GM18858 (cell line): ENCODE measurements around the gene GALNTL6.

Experiments
- ATAC-seq: cut with Tn5 transposase; IDR thresholded peaks from one replicate; pipeline ENCODE4 v1.9.1; 2021; ENCODE audit not compliant: unreplicated experiment

The GALNTL6 gene

DNA sequence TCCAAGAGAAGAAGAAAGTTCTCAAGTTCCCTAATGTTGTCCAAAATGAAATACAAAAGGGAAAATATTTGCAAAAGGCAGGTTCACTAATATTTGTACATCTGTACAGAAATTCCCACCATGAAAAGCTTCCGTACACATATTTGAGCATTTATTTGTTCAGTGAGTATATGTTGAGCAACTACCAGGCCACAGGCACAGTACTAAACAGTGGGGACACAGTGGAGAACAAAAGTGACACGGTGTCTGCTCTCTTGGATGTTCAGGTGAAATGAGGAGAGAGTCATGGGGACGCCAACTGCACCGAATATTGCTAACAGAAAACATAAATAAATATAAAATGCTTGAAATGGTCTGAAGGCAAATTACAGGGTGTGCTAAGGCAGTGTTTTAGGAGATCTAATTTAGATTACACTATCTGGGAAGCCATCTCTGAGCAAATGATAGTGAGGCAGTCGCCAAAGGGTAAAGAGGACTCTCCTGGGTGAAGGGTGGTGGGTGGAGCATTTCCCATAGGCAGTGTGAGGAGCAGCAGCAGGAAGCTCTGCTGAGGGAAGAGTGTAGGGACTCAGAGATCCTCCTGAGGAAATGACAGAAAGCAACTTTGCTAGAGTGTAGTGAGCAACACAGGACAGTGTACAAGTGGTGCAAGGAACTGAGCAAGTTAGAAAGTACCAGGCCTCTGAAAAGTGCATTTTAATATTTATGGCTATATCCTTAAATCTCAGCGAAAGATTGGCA, 375.2 kb downstream of the GALNTL6 start:
- no peak for ATAC-seq

DNA sequence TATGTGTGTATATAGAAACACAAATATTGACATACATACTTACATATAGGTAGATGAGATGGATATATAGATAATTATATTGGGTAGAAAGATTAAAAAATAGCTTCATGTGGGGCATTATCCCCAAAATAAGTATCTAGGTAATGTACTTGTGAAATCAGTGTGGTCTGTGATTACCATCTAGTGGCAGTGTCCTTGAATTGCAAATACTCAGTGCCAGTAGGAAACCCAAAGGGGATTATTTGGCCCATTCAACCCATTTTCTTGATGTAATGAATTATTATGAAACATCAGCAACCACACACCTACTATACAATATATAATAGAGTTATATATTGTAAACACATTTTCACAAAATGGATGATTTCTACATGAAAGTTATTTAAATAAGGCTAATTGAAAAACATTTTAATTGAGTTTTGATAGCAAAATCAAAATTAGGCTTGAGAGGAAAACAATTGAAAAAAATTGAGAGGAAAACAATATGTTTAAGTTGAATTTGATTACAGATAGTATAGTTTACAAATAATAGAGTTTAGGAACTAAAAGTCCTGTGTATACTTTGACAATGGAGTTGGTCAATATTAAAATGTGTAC, 389.4 kb downstream of the GALNTL6 start:
- no peak for ATAC-seq

- ATAC-seq: no peak
Measured at GRCh38 chr4:172207258-172207657, 394.1 kb downstream of the GALNTL6 start.

DNA sequence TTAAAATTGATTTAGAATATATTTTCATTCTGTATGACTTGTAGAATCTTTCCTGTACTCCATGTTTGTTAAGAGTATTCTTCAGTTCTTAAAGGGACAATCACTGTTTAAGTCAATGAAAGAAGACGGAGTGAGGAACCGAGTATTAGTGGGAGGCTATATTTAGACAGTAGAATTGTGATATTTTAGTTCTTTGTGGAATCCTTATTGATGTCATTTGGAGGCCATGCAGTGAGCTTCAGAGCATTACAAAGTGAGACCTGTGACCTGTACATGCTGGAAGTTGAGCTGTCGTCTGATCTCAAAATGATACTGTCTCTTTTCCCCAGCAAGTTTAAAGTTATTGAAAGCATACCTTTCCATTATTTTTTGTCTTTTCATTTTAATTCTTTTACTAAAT, 394.7 kb downstream of the GALNTL6 start:
- ATAC-seq: no peak

- ATAC-seq: no peak
Measured at GRCh38 chr4:172220679-172221078, 407.5 kb downstream of the GALNTL6 start.

DNA sequence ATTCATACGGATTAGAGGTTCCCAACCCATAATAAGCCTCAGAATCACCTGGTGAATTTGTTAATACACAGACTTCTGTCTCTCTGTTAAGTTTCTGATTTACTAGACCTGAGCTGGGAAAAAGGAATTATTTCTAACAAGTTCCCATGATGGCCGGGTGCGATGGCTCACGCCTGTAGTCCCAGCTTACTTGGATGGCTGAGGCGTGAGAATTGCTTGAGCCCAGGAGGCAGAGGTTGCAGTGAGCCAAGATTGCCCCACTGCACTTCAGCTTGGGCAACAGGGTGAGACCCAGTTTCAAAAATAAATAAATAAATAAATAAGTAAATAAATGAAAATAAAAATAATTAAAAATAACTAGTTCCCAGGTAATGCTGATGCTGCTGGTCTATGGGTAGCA, 412.3 kb downstream of the GALNTL6 start:
- no peak for ATAC-seq

DNA sequence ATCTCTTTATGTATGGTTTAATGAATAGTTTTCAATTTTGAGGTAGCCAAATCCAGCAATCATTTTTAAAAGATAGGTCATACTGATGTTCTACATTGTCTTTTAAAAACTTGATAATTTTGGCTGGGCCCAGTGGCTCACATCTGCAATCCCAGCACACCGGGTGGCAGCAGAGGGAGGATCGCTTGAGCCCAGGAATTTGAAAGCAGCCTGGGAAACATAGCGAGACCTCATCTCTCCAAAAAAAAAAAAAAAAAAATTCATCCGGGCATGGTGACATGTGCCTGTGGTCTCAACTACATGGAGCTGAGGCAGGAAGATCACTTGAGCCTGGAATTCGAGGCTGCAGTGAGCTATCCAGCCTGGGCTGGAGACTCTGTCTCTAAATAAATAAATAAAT, 419.8 kb downstream of the GALNTL6 start:
- no peak for ATAC-seq

- ATAC-seq: no peak
Measured at GRCh38 chr4:172243551-172243950, 430.3 kb downstream of the GALNTL6 start.

DNA sequence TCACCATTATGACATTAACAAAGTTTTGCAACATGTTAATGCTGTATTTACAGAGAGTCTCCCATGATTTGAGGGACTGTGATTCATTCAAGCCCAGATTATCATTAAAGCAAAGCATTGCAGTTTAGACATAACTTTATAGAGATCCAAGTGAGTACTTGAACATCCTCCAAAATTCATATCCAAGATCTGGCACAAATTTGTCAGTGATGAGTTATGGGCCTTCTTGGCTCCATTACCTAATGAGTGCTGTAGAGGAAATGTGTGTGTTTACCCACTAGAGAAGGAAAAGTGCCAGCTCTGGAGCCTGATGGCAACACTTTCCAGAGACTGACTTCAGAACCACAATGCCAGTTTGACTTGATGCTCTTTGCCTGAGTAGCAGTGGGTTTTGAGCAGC, 432.3 kb downstream of the GALNTL6 start:
- no peak for ATAC-seq

- ATAC-seq: no peak
Measured at GRCh38 chr4:172253409-172253808, 440.2 kb downstream of the GALNTL6 start.

- no peak for ATAC-seq
Measured at GRCh38 chr4:172256820-172257219, 443.6 kb downstream of the GALNTL6 start.

GRCh38 chr4:172270397-172270796, 457.2 kb downstream of the GALNTL6 start:
- no peak for ATAC-seq

DNA sequence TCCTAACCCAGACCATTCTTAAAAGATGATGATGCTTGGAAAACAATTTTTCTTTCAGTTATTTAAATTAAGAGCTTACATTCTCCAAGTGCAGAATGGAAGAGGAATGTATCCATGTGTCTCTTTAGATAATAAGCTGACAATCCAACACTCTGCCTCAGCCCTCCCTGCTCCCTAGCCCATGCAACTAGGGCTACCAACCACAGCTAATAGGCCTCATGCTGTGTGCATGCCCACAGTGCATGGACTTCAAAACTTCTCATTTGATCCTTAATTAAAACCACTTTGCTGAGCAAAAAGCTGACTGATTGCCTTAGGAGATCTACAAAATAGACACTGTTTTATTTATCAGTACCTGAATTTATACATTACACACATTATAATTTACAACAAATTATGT, 473.9 kb downstream of the GALNTL6 start:
- no peak for ATAC-seq

GRCh38 chr4:172305698-172306097, 492.5 kb downstream of the GALNTL6 start:
- no peak for ATAC-seq

GRCh38 chr4:172308078-172308477, 494.9 kb downstream of the GALNTL6 start:
- ATAC-seq: no peak

- no peak for ATAC-seq
Measured at GRCh38 chr4:172311682-172312081, 498.5 kb downstream of the GALNTL6 start.

- no peak for ATAC-seq
Measured at GRCh38 chr4:172323288-172323687, 510.1 kb downstream of the GALNTL6 start.

- no peak for ATAC-seq
Measured at GRCh38 chr4:172344308-172344938, 531.2 kb downstream of the GALNTL6 start.

GRCh38 chr4:172348426-172348825, 535.2 kb downstream of the GALNTL6 start:
- ATAC-seq: no peak

DNA sequence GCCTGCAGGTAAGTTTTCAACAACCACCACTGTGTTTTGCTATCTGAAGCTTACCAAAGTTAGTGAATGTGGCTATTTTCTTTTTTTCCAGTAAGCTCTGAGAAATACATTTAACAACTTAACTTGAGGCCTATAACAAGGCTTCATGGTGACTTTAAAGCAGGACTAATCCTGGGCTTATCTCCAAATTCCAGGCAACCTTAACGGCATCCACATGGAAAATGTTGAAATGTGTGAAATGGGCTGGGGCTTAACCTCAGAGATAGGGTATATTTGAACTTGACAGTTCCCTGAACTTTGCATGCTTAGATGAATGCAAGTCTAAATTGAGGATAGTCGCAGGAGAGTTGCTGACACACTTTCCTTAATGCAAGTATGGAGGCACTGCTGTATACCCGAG, 539.2 kb downstream of the GALNTL6 start:
- no peak for ATAC-seq

DNA sequence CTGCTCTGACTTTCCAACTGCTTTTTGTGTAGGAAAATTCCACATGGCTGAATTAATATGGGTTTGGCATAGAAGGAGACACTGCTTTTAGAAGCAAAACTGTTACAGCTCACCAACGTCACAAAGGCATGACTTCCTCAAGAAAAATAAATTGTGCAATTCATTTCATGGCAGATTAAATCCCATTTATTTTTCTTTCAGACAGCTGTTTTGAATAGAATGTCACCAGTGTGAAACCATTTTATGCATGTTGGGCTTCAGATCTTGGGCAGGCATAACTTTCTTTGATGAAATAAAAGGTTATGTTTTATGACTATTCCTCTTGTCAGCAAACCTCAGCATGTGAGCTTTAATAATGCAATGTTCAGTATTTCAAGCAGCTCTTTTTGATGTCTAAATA, 542.8 kb downstream of the GALNTL6 start:
- no peak for ATAC-seq

- ATAC-seq: no peak
Measured at GRCh38 chr4:172357006-172357540, 543.9 kb downstream of the GALNTL6 start.
